GM18951 (cell line): ENCODE results near the gene ZNF836.
A peak's percentile ranks its signal among the peaks of the same experiment; 100 is the strongest.

ENCODE experiments used
- POLR2A ChIP-seq: IDR thresholded peaks from 4 replicates; pipeline ENCODE4 v1.6.1; 2011; ENCODE audit warnings: mild to moderate bottlenecking; ENCODE audit not compliant: insufficient read length, insufficient read depth; ENCODE audit errors: extremely low read depth
- in situ Hi-C: fragments of 300-500 bp; cut with MboI; formaldehyde crosslinking; loops from one replicate; pipeline ENCODE4 v1.12.0; 2022; ENCODE audit warnings: low sequenced_read_pairs, mixed read lengths, inconsistent platforms; ENCODE audit not compliant: unreplicated experiment

The ZNF836 gene

GRCh38 chr19:52155596-52156359 lies 15.6 kb downstream of the ZNF836 start:
- no peak for TF ChIP-seq POLR2A
- in situ Hi-C loops = no loop called here

- no peak for TF ChIP-seq POLR2A
- in situ Hi-C loops = no loop called here
Observed at GRCh38 chr19:52148256-52148655, 23.2 kb downstream of the ZNF836 start.

- in situ Hi-C loops = no loop called here
- TF ChIP-seq POLR2A = no peak
Observed at GRCh38 chr19:52142001-52142595, 29.3 kb downstream of the ZNF836 start.

- in situ Hi-C loops = no loop called here
- no peak for TF ChIP-seq POLR2A
Observed at GRCh38 chr19:52141203-52141602, 30.2 kb downstream of the ZNF836 start.

- TF ChIP-seq POLR2A = no peak
- in situ Hi-C loops = no loop called here
Observed at GRCh38 chr19:52140032-52140710, 31.2 kb downstream of the ZNF836 start.

- peak; percentile 65 for TF ChIP-seq POLR2A
- in situ Hi-C loops = no loop called here
Observed at GRCh38 chr19:52139252-52140031, 32.0 kb downstream of the ZNF836 start, which contains the start of gene ZNF616. Gene ZNF616 (minus strand): TSS chr19:52139938. CDS start chr19:52130512, 9,426 bp downstream.

- TF ChIP-seq POLR2A = no peak
- in situ Hi-C loops = no loop called here
Observed at GRCh38 chr19:52138983-52139251, 32.5 kb downstream of the ZNF836 start.

- in situ Hi-C loops = no loop called here
- TF ChIP-seq POLR2A = no peak
Observed at GRCh38 chr19:52138278-52138982, 33.0 kb downstream of the ZNF836 start.

GRCh38 chr19:52120286-52120685 lies 51.1 kb downstream of the ZNF836 start:
- in situ Hi-C loops = no loop called here

GRCh38 chr19:52115526-52116053 lies 55.8 kb downstream of the ZNF836 start:
- TF ChIP-seq POLR2A = no peak

More at GRCh38 chr19:52120286-52120685, 51.1 kb downstream of the ZNF836 start:
- no peak for TF ChIP-seq POLR2A

GRCh38 chr19:52114691-52115090 lies 56.7 kb downstream of the ZNF836 start:
- in situ Hi-C loops = no loop called here

More at GRCh38 chr19:52115526-52116053, 55.8 kb downstream of the ZNF836 start:
- in situ Hi-C loops = no loop called here

GRCh38 chr19:52112624-52113023 lies 58.8 kb downstream of the ZNF836 start:
- in situ Hi-C loops = no loop called here
- TF ChIP-seq POLR2A = no peak

More at GRCh38 chr19:52114691-52115090, 56.7 kb downstream of the ZNF836 start:
- no peak for TF ChIP-seq POLR2A
